Epithelial cell of esophagus (primary cell): ENCODE data around the gene RBFOX1.

Experiments used
- DNase-seq: peaks from one replicate; pipeline ENCODE4 v3.0.0; 2010; ENCODE audit warnings: low read depth
- H3K4me3 ChIP-seq: 2 replicates; pipeline ENCODE4 v1.5.1; 2011; ENCODE audit warnings: mild to moderate bottlenecking, low read length, control low read depth
- CTCF ChIP-seq: IDR thresholded peaks from 2 replicates; pipeline ENCODE4 v1.5.1; 2011; ENCODE audit warnings: low read depth, mild to moderate bottlenecking, low read length, control low read depth, inconsistent platforms; ENCODE audit not compliant: insufficient read depth; ENCODE audit errors: missing control alignments

RBFOX1 gene

GRCh38 chr16:7351610-7352510 is 19.2 kb downstream of the RBFOX1 start:
- no peak for TF ChIP-seq CTCF
- DNase-seq = no peak
- H3K4me3 ChIP-seq = no peak overlapping the region

- no peak overlapping the region for H3K4me3 ChIP-seq
- TF ChIP-seq CTCF = no peak
- no peak for DNase-seq
Observed at GRCh38 chr16:7355758-7356157, 23.1 kb downstream of the RBFOX1 start.

GRCh38 chr16:7361416-7362129 is 28.9 kb downstream of the RBFOX1 start:
- no peak overlapping the region for H3K4me3 ChIP-seq
- TF ChIP-seq CTCF = no peak
- DNase-seq = no peak

- H3K4me3 ChIP-seq = no peak overlapping the region
- TF ChIP-seq CTCF = no peak
- no peak for DNase-seq
Observed at GRCh38 chr16:7362231-7362630, 29.6 kb downstream of the RBFOX1 start.

GRCh38 chr16:7363422-7364417 is 31.1 kb downstream of the RBFOX1 start:
- H3K4me3 ChIP-seq = no peak overlapping the region
- TF ChIP-seq CTCF = no peak
- no peak for DNase-seq

- no peak for TF ChIP-seq CTCF
- no peak overlapping the region for H3K4me3 ChIP-seq
- no peak for DNase-seq
Observed at GRCh38 chr16:7366041-7366440, 33.4 kb downstream of the RBFOX1 start.
